Measurements from ENCODE around the gene KIF23.

GRCh38 chr15:69424748-69425413 is 10.7 kb downstream of the KIF23 start:
- TF ChIP-seq EZH2 (IDR thresholded peaks at IDR 0.05) (no peak), CTCF (IDR thresholded peaks at IDR 0.05) (no peak), EZH2phosphoT487 (IDR thresholded peaks at IDR 0.05) (no peak)
